Gastrocnemius medialis (tissue), 4 donors: ENCODE data around the gene KANTR. TPM values are rescaled to one million over a fixed set of nuclear protein-coding genes. Genes with fewer than 3 reads are reported as not detected.

Source experiments
- ATAC-seq, 2 donors: fragments of 150-250 bp; one replicate each; pipeline ENCODE4 v1.9.1; 2016
- DNase-seq, 2 donors: peaks; one replicate each; pipeline ENCODE4 v3.0.0-alpha.2; 2019
- H3K27ac ChIP-seq, 4 donors: fragments of 200-600 bp; sonication (generic); 1 replicate in 1 of 4; 2 replicates in 3 of 4; pipeline ENCODE4 v1.5.1; 2016 to 2018; ENCODE audit warnings: mild to moderate bottlenecking in 2 of 4, moderate library complexity in 1 of 4
- H3K27me3 ChIP-seq, 3 donors: fragments of 200-600 bp; sonication (generic) in 2 of 3; 1 replicate in 1 of 3; 2 replicates in 2 of 3; pipeline versions ENCODE4 v1.5.1 to v1.6.0; 2016 to 2019; ENCODE audit warnings: mild to moderate bottlenecking in 1 of 3, moderate library complexity in 1 of 3
- H3K36me3 ChIP-seq, 2 donors: fragments of 200-600 bp; sonication (generic) in 1 of 2; one replicate each; pipeline ENCODE4 v1.5.1; 2017 to 2018
- H3K4me1 ChIP-seq, 2 donors: fragments of 200-600 bp; sonication (generic) in 1 of 2; one replicate each; pipeline ENCODE4 v1.5.1; 2016 to 2017; ENCODE audit warnings: mild to moderate bottlenecking in 2 of 2
- H3K4me3 ChIP-seq, 4 donors: fragments of 200-600 bp; sonication (generic) in 3 of 4; 1 replicate in 1 of 4; 2 replicates in 3 of 4; pipeline ENCODE4 v1.5.1; 2016 to 2019; ENCODE audit warnings: mild to moderate bottlenecking in 2 of 4
- H3K9me3 ChIP-seq, 3 donors: fragments of 200-600 bp; sonication (generic) in 2 of 3; 1 replicate in 1 of 3; 2 replicates in 2 of 3; pipeline ENCODE4 v1.5.1; 2016 to 2019
- POLR2A ChIP-seq, 2 donors: fragments of 450-650 bp; IDR thresholded peaks; one replicate each; pipeline ENCODE4 v1.6.1; 2017; ENCODE audit warnings: antibody characterized with exemption in 2 of 2, mild to moderate bottlenecking in 2 of 2, moderate library complexity in 2 of 2
- in situ Hi-C, 4 donors: fragments of 200-750 bp; cut with MboI; loops; one replicate each; pipeline versions ENCODE4 v1.15.0 to v1.8.0; 2017; ENCODE audit warnings: low sequenced_read_pairs in 4 of 4
- intact Hi-C: fragments of 100-400 bp; cut with DNase I; formaldehyde crosslinking; loops from one replicate; pipeline ENCODE4 v1.15.1; 2023; ENCODE audit warnings: low total_unique reads
- total RNA-seq, 4 donors: library from RNA; depleted of rRNA; stranded (reverse); fragments of >200 nt; gene quantifications; one replicate each; pipeline versions ENCODE4 v1.1.0 to v1.2.3, GENCODE V29; 2016
- TF ChIP-seq, protein P1 (sequence below), 5 experiments: fragments of 450-650 bp in 3 of 5; fragments of 200-600 bp in 2 of 5; sonication (generic) in 2 of 5; IDR thresholded peaks in 4 of 5; conservative IDR thresholded peaks in 1 of 5; 1 replicate in 4 of 5; 2 replicates in 1 of 5; pipeline ENCODE4 v1.5.1; 2016 to 2019; ENCODE audit warnings: antibody characterized with exemption in 5 of 5, mild to moderate bottlenecking in 3 of 5, moderate library complexity in 3 of 5

The KANTR gene
- total RNA-seq, 4 donors from 2014 or later, result 3.0 to 13.0 (median 7.4) TPM

DNA sequence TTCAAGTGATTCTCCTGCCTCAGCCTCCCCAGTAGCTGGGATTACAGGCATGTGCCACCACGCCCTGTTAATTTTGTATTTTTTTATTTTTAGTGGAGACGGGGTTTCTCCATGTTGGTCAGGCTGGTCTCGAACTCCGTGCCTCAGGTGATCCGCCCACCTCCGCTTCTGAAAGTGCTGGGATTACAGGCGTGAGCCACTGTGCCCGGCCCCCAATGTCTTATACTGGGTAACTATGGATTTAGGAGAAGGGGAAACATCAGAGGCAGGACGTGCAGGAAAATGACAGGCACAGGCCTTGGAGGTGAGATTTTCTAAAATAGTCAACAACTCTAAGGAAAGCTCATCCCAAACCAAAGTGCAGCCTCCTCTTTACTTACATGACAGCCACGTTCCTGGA, 22.9 kb upstream of the KANTR start:
- TF ChIP-seq, protein P1, sequence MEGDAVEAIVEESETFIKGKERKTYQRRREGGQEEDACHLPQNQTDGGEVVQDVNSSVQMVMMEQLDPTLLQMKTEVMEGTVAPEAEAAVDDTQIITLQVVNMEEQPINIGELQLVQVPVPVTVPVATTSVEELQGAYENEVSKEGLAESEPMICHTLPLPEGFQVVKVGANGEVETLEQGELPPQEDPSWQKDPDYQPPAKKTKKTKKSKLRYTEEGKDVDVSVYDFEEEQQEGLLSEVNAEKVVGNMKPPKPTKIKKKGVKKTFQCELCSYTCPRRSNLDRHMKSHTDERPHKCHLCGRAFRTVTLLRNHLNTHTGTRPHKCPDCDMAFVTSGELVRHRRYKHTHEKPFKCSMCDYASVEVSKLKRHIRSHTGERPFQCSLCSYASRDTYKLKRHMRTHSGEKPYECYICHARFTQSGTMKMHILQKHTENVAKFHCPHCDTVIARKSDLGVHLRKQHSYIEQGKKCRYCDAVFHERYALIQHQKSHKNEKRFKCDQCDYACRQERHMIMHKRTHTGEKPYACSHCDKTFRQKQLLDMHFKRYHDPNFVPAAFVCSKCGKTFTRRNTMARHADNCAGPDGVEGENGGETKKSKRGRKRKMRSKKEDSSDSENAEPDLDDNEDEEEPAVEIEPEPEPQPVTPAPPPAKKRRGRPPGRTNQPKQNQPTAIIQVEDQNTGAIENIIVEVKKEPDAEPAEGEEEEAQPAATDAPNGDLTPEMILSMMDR (IDR thresholded peaks at IDR 0.05 in 4 of 5, conservative IDR thresholded peaks at IDR 0.05 in 1 of 5), result no peak
- TF ChIP-seq POLR2A (IDR thresholded peaks at IDR 0.05), result no peak
- intact Hi-C loops, result loop anchor here (1.0 to 10.0 kb wide), 6 partner anchors 18 to 366 kb away; partner anchors contain the start of genes IQSEC2 and KDM5C
- H3K27ac ChIP-seq, result peak overlapping the region in 1 of 4 donors; percentile 85

DNA sequence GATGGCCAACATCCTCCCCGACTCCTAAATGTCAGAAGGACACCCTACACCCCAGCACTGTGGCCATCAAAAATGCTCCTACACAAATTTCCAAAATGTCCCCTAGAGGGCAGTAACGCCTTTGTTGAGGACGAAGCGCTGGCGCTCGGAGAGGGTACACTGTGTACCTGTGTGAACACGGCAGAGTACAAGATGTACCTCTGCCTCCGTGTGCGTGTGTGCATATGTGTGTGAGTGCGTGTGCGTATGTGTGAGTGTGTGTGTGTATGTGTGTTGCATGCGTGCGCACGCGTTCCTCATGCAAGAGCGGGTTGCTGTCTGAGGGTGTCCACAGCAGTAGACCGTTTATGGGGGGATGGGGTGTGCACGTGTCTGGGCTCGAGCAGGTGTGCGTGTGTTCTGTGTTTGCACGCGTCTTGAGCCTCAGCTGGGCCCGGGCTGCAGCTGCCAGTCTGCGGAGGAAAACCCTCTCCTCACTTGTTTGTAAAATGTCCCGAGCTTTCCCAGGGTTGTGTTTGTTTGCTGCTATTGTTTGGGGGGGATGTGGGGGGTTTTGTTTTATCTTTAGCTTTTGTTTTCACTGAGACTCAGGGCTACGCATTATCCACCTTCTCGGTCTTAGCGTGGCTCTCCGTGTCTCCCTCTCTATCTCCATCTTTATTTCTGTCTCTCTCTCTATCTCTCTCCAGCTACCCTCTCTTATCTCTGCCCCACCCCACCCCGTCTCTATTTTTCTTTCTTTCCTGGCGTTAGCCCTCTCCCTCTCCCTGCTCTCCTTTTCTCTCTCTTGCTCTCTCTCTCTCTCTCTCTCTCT, 22.1 kb upstream of the KANTR start:
- peak overlapping the region; percentile 82 to 86 (median 84) for H3K27ac ChIP-seq
- H3K9me3 ChIP-seq, result no peaks in the 10 kb centered on the region
- peak overlapping the region; percentile 32 to 44 (median 34) for H3K4me3 ChIP-seq
- H3K4me1 ChIP-seq, result peaks cover 0 to 10% of the 10 kb centered on the region in 2 donors
- in situ Hi-C loops (no loop called here), intact Hi-C loops (loop anchor here (1.0 to 10.0 kb wide), 6 partner anchors 17 to 365 kb away; partner anchors contain the start of genes IQSEC2 and KDM5C)
- DNase-seq (peak; percentile 74 to 84), ATAC-seq (peak; percentile 94 to 95)
- H3K27me3 ChIP-seq, result no peaks in the 10 kb centered on the region
- H3K36me3 ChIP-seq, result no peaks in the 10 kb centered on the region
- TF ChIP-seq POLR2A (IDR thresholded peaks at IDR 0.05), result peak; percentile 28 to 31
- TF ChIP-seq, protein P1 (IDR thresholded peaks at IDR 0.05 in 4 of 5, conservative IDR thresholded peaks at IDR 0.05 in 1 of 5), result peak; percentile 65 to 81 (median 78)

More for the DNA sequence above, 22.9 kb upstream of the KANTR start:
- no peaks in the 10 kb centered on the region for H3K27me3 ChIP-seq
- DNase-seq, result no peak
- H3K4me1 ChIP-seq, result peaks cover 0 to 10% of the 10 kb centered on the region in 2 donors
- no peaks in the 10 kb centered on the region for H3K9me3 ChIP-seq
- H3K4me3 ChIP-seq, result no peak overlapping the region
- ATAC-seq, result no peak
- in situ Hi-C loops, result no loop called here
- no peaks in the 10 kb centered on the region for H3K36me3 ChIP-seq

DNA sequence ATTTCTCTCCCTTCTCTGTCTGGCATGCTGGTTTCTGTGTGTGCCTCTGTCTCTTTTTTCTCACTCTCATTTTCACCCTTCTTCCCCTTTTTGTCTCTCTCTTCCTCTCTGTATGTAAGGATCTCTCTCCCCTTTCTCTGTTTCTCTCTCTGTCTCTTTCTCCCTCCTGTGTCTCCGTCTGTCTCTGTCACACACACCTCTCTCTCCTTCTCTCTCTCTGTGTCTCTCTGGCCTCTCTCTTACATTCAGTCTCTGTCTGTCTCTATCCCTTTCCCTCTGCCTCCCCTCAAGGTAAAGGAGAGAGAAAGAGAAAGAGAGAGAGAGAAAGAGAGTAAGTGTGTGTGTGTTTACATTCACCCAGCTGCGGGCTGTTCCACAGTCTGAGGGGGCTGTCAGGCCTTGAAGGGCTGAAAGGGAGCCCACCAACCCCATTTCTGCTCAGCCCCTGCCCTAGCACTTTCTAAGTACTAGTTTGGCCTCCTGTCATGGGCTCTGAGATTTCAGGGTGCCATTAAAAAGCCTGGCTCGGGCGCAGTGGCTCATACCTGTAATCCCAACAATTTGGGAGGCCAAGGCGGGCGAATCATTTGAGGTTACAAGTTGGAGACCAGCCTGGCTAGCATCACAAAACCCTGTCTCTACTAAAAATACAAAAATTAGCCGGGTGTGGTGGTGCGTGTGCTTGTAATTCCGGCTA, 21.4 kb upstream of the KANTR start:
- peak overlapping the region; percentile 32 to 44 (median 34) for H3K4me3 ChIP-seq
- peaks cover 0 to 10% of the 10 kb centered on the region in 2 donors for H3K4me1 ChIP-seq
- DNase-seq, result no peak
- H3K27ac ChIP-seq, result peak overlapping the region; percentile 82 to 86 (median 84)
- no peaks in the 10 kb centered on the region for H3K36me3 ChIP-seq
- peak; percentile 32 to 34 for ATAC-seq
- TF ChIP-seq, protein P1 (IDR thresholded peaks at IDR 0.05 in 4 of 5, conservative IDR thresholded peaks at IDR 0.05 in 1 of 5), result no peak
- TF ChIP-seq POLR2A (IDR thresholded peaks at IDR 0.05), result no peak
- intact Hi-C loops (loop anchor here (5.0 to 10.0 kb wide), 3 partner anchors 210 to 365 kb away; partner anchors contain the start of gene IQSEC2), in situ Hi-C loops (no loop called here)
- H3K9me3 ChIP-seq, result no peaks in the 10 kb centered on the region
- H3K27me3 ChIP-seq, result no peaks in the 10 kb centered on the region

DNA sequence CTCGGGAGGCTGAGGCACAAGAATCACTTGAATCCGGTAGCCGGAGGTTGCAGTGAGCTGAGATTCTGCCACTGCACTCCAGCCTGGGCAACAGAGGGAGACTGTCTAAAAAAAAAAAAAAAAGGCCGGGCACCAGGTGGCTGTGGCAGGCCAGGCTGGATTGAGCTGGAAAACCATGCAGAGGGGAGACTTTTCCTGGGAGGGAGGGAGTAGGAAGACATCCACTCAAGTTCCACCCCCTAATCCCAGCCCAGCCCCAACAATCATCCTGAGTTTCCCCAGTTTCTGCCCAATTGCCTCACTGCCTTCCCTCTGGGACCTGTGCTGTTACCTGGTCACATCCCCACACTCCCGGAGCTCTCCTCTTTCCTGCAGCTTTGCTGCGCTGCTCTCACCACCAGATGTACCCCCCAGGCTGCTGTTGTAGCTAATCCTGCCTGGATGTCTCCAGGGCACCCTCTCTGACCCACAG, 20.8 kb upstream of the KANTR start:
- ATAC-seq (peak in 1 of 2 donors; percentile 9), DNase-seq (no peak)
- Histone ChIP-seq H3K36me3 (no peaks in the 10 kb centered on the region), H3K27me3 (no peaks in the 10 kb centered on the region), H3K4me3 (no peak overlapping the region), H3K4me1 (peaks cover 0 to 10% of the 10 kb centered on the region in 2 donors), H3K9me3 (no peaks in the 10 kb centered on the region), H3K27ac (peak overlapping the region; percentile 82 to 86 (median 84))
- TF ChIP-seq, protein P1 (IDR thresholded peaks at IDR 0.05 in 4 of 5, conservative IDR thresholded peaks at IDR 0.05 in 1 of 5), result no peak
- TF ChIP-seq POLR2A (IDR thresholded peaks at IDR 0.05), result no peak
- intact Hi-C loops (loop anchor here (5.0 to 10.0 kb wide), 3 partner anchors 209 to 364 kb away; partner anchors contain the start of gene IQSEC2), in situ Hi-C loops (no loop called here)
